ENCODE data around the gene MAGI2. TPM values are rescaled to one million over a fixed set of nuclear protein-coding genes. Genes with fewer than 3 reads are reported as not detected.

Gene MAGI2
- total RNA-seq, 1 experiment from 2014 or later: 14.3 TPM

DNA sequence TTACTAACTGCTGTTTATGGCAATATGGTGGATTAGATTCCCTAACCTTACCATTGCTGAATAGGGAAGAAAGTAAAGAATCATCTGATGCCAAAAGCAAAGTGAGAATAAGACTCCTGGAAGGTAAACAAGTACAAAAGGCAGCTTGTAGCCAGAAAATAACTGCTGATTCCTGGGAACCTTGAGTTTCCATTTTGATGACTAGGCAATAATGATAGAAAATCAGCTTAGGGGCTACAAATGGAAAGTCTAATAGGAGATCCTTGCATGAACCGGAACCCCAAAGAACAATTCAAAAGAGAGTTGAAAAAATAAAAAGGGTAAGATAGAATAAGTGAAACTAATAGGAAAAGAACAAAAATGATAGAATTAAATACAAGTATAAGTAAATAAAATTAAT is 1338.5 kb downstream of the MAGI2 start:
- Histone ChIP-seq H3T11ph (ENCODE audit: low read length) (no peak overlapping the region), H2BK5ac (ENCODE audit: insufficient read length, low read length) (no peak overlapping the region), H3K79me1 (ENCODE audit: insufficient read depth, low read depth, low read length, poor library complexity, severe bottlenecking) (no peaks in the 10 kb centered on the region), H2BK20ac (ENCODE audit: low read depth, low read length, poor library complexity, severe bottlenecking) (no peak overlapping the region), H3K14ac (ENCODE audit: insufficient read depth, low read length) (no peak overlapping the region), H3K27me3 (ENCODE audit: insufficient read depth, low read length) (no peaks in the 10 kb centered on the region), H3K9ac (ENCODE audit: extremely low read depth, insufficient read length, low read length) (no peak overlapping the region), H3K18ac (ENCODE audit: insufficient read length, low read depth, low read length) (no peak overlapping the region), H3K4ac (ENCODE audit: low read depth, low read length) (no peak overlapping the region), H3K23ac (ENCODE audit: insufficient read length, low read depth, low read length) (no peak overlapping the region), H3K4me2 (ENCODE audit: insufficient read depth, insufficient read length, low read length) (no peak overlapping the region), H2BK12ac (ENCODE audit: insufficient read length, low read depth, low read length) (no peak overlapping the region), H3K27ac (ENCODE audit: insufficient read length, low read depth, low read length) (no peak overlapping the region), H4K91ac (ENCODE audit: insufficient read length, low read depth, low read length) (no peak overlapping the region), H2AFZ (ENCODE audit: low read length) (no peak overlapping the region), H3K4me1 (ENCODE audit: insufficient read depth, low read length) (peaks cover 17% of the 10 kb centered on the region), H3K56ac (ENCODE audit: insufficient read length, low read depth, low read length) (no peak overlapping the region), H4K5ac (ENCODE audit: insufficient read length, low read depth, low read length) (no peak overlapping the region), H4K20me1 (ENCODE audit: control insufficient read depth, insufficient read depth, insufficient read length) (no peaks in the 10 kb centered on the region), H2BK15ac (ENCODE audit: low read depth, low read length) (no peak overlapping the region), H2BK120ac (ENCODE audit: low read depth, low read length, poor library complexity, severe bottlenecking) (no peak overlapping the region), H4K8ac (replicated peaks; ENCODE audit: insufficient read length, low read depth, low read length) (no peak overlapping the region), H3K9me3 (ENCODE audit: control insufficient read depth, low read depth, low read length) (no peaks in the 10 kb centered on the region), H2AK5ac (ENCODE audit: insufficient read length, low read length) (no peak overlapping the region), H3K79me2 (ENCODE audit: insufficient read depth, low read length) (no peaks in the 10 kb centered on the region), H3K23me2 (ENCODE audit: insufficient read length, low read depth, low read length, poor library complexity, severe bottlenecking) (no peaks in the 10 kb centered on the region)
- no peak for DNase-seq
- peaks cover 0 to 7% (median 2%) of the 10 kb centered on the region in 3 experiments; a peak in 3 of 7 replicates for H3K36me3 Mint-ChIP-seq (ENCODE audit: insufficient read depth in 1 of 3, low read depth in 3 of 3)
- no peak overlapping the region for H3K4me3 Mint-ChIP-seq
- H3K27ac Mint-ChIP-seq: no peak overlapping the region
- no CpG with 5 or more reads among the region's 1 CpG for WGBS (ENCODE audit: extremely low coverage, insufficient read length, low lambda C conversion rate)
- peaks cover 0 to 3% of the 10 kb centered on the region in 2 experiments; a peak in 2 of 5 replicates for H3K9me3 Mint-ChIP-seq
- no peaks in the 10 kb centered on the region; the same call in 1 of the 2 replicates for H3K27me3 Mint-ChIP-seq (ENCODE audit: low read depth)
- peaks cover 49 to 54% of the 10 kb centered on the region in 2 experiments for H3K4me1 Mint-ChIP-seq
- TF ChIP-seq, protein P1, sequence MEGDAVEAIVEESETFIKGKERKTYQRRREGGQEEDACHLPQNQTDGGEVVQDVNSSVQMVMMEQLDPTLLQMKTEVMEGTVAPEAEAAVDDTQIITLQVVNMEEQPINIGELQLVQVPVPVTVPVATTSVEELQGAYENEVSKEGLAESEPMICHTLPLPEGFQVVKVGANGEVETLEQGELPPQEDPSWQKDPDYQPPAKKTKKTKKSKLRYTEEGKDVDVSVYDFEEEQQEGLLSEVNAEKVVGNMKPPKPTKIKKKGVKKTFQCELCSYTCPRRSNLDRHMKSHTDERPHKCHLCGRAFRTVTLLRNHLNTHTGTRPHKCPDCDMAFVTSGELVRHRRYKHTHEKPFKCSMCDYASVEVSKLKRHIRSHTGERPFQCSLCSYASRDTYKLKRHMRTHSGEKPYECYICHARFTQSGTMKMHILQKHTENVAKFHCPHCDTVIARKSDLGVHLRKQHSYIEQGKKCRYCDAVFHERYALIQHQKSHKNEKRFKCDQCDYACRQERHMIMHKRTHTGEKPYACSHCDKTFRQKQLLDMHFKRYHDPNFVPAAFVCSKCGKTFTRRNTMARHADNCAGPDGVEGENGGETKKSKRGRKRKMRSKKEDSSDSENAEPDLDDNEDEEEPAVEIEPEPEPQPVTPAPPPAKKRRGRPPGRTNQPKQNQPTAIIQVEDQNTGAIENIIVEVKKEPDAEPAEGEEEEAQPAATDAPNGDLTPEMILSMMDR (conservative IDR thresholded peaks at IDR 0.05): no peak
